HG03175 (cell line): Measurements from ENCODE around the gene RABGGTA.
"Not testable (repeated sequence)": the region's sequence is repeated elsewhere in the genome, so short reads cannot be mapped to it uniquely, and the experiment has no call there.

Experiments used
- ATAC-seq: cut with Tn5 transposase; IDR thresholded peaks from one replicate; pipeline ENCODE4 v1.9.1; 2021; ENCODE audit warnings: mild to moderate bottlenecking, moderate library complexity; ENCODE audit not compliant: unreplicated experiment

RABGGTA gene

DNA sequence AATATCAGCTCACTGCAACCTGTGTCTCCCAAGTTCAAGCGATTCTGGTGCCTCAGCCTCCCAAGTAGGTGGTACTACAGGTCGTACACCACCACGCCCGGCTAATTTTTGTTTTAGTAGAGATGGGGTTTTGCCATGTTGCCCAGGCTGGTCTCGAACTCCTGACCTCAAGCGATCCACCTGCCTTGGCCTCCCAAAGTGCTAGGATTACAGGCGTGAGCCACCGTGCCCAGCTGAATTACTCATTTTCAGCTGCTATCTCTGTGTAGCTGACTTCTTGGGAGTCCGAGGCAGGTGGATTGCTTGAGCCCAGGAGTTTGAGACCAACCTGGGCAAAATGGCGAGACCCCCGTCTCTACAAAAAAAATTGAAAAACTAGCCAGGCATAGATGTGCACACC lies 26.0 kb downstream of the RABGGTA start:
- ATAC-seq = not testable (repeated sequence)

DNA sequence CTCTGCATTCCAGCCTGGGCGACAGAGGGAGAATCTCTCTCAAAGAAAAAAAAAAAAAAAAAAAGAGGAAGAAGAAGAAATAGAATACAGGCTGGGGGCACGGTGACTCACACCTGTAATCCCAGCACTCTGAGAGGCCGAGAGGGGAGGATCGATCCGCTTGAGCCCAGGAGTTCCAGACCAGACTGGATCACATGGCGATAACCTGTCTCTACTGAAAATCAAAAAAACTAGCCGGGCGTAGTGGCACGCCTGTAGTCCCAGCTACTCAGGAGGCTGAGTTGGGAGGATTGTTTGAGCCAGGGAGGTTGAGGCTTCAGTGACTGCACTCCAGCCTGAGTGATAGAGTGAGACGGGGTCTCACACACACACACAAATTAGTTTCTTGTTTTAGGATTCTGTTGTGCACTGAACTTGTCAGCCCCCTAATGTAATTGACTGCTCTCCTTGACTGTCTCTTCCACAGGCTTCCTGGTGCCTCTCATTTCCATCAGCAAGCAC lies 28.0 kb downstream of the RABGGTA start:
- no peak for ATAC-seq

DNA sequence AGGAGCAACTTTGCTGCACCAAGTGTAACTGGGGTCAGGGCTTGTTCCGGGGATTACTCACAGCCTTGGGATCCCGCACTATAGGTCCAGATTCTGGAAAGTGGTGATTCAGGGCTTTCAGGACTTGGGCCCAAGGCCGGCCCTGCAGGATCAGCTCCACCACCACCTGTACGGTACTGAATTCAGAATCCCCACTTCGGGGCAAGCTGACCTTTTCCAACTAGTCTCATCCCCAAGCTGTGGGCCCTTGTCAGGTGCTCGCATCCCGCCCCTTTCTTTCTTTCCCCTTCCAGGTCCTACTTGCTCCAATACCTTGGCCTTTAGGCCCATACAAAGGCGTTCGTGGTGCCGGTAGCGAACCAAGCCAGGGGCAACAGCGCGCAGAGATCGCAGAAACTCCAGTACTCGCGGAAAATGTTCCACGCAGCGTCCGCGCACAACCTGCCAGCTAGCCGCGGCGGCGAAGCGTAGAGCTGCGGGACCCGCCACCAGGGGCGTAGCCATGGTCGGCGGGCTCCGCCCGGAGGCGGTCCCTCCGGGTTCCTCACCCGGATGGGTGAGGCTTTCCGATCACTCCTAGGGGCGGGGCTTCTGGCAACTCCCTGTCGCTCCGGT lies 29.5 kb downstream of the RABGGTA start:
- peak; percentile 74 for ATAC-seq

DNA sequence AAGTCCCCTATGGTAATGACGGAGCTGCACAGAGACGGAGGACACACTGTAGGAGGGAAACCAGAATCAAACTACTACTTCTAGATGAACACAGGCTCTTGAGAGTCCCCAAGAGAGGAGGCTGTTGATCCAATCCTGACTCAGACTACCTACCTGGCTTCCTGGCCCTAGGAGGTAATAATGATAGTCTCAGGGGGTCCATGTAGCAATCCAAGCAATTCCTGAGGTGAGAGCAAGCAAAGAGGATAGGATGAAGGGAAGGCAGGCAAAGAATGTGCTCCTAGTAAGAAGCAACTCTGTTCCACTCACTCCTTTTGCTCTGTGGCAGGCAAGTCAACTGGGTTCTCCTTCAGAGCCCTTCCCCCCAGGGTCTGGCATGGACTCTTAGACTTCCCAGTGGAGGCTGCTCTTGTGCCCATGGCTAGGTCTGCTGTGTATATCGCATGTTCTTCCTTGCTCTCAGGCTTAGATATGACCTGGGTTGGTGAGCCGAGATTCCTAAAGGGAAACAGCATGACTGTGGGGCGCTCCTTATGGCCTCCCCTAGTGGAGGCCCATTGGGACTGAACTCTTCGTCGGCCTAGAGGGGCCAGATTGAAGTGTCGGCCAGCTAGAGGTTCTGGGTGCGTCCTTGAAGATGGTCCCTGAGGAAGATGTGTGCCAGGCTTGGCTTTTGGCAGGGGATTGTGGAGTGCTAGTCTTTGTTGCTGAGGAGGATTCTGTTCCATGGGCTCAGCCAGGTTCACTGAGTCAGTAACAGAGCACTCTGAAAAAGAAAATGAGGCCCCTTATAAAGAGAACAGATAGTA lies 31.1 kb downstream of the RABGGTA start:
- ATAC-seq = no peak

DNA sequence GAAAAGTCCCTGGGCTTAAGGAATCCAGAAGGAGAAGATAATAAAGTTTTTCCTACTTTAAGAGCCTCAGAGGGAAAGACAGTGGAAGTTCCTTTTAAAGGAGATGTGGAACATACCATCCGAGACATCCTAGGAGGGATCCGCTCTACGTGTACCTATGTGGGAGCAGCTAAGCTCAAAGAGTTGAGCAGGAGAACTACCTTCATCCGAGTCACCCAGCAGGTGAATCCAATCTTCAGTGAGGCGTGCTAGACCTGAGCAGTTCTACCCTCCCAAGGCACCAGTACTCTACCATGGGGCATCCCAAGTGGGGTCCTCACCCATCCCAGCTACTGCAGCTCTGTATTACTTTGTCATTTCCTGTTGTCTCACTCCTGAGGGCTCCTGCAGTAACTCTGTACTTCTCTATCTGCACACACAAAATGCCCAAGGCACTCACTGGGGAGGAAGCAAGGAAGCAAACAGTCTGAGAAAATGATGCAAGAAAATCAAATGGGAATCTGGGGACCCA lies 32.8 kb downstream of the RABGGTA start:
- ATAC-seq = no peak

DNA sequence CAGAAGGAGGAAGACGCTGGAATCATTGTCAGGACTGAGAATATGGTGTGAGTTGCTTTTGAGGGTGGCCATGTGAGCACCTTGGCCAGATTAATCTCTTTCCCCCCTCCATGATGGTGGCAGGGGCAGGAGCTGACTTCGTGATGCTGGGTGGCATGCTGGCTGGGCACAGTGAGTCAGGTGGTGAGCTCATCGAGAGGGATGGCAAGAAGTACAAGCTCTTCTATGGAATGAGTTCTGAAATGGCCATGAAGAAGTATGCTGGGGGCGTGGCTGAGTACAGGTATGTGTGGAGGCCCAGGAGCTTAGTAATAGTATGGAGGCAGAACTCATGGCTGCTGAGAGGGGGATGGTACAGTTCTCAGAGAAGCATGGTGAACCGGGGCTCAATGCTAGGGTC lies 33.3 kb downstream of the RABGGTA start:
- no peak for ATAC-seq

DNA sequence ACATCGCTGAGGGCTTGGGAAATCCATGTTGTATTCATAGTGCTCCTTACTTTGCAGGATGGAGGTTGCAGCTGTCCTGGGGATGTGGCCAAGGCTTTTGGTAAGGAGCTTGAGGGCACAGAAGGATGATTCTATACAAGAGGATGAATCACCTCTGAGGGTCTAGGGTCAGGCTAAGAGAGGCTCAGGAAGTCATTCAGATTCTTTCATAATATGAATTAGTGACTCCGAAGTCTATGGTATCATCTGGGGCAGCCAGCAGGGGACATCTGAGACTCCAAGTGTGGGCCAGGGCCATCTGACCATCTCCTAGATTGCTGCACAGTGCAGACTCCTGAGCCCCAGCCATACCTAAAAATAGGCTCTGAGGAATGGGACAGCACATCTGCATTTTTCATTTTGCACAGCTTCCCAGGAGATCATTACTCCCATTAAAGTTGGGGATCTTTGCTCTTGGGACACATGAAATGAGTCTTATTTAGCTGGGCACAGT lies 33.9 kb downstream of the RABGGTA start:
- ATAC-seq = no peak

DNA sequence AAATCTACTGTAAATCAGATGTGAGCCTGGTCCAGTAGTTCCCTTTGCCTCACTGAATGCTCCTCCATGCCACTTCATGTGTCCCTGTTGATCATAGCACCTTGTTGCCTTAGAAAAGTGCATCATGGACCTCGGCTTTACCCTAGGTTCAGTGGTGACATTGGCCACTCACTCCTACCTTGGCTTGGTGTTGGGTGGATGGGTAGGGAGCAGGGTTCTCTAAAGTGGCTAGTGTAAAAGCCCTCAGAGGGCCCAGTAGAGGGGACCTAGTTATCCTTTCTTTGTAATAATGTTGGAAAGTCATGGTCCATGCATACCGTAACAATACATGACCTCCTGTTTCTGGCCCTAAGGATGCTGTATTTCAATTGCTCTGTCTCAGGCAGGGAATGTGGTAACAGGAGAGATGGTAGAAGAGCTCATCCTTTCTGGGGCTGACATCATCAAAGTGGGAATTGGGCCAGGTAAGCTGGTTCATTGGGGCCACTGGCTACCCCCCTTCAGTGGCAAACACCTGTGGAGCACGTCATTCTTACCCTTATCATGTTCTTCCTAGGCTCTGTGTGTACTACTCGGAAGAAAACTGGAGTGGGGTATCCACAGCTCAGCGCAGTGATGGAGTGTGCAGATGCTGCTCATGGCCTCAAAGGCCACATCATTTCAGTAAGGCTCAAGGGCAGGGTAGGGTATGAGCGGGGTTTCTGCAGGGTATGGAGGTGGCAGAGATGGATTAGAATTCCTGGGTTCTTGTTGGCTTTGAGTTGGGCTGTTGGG lies 34.5 kb downstream of the RABGGTA start:
- no peak for ATAC-seq

DNA sequence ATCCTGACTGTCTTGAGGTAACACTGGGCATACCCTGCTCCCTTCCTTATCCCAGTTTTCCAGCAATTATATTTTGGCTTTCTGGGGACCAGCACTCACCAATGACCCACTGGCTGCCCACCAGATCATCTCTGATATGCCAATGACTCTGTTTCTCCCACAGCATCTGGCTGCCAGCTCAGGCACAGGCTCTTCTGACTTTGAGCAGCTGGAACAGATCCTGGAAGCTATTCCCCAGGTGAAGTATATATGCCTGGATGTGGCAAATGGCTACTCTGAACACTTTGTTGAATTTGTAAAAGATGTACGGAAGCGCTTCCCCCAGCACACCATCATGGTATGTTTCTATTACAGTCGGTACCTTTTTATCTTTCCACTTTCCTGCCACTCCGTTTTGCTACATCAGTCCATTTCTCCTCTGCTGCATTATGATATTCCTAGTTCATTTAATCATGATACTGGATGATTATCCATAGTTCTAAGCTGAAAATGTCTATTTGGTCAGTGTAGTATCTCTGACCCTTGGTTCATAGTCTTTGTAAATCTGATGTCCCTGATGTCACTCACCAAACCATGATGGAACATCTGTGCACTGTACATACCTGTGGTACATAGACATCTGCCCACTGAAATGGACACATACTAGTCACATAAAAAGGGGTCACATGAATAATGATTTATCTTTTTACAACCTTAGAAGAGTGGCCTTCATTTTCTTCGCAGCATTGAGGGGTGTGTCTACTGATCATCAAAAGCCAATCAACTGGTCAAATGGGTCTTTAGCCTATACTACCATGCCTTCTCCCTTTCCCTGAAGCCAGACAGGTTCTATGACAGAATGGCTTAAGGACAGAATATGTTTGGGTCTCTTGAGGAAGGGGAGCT lies 35.4 kb downstream of the RABGGTA start:
- no peak for ATAC-seq

DNA sequence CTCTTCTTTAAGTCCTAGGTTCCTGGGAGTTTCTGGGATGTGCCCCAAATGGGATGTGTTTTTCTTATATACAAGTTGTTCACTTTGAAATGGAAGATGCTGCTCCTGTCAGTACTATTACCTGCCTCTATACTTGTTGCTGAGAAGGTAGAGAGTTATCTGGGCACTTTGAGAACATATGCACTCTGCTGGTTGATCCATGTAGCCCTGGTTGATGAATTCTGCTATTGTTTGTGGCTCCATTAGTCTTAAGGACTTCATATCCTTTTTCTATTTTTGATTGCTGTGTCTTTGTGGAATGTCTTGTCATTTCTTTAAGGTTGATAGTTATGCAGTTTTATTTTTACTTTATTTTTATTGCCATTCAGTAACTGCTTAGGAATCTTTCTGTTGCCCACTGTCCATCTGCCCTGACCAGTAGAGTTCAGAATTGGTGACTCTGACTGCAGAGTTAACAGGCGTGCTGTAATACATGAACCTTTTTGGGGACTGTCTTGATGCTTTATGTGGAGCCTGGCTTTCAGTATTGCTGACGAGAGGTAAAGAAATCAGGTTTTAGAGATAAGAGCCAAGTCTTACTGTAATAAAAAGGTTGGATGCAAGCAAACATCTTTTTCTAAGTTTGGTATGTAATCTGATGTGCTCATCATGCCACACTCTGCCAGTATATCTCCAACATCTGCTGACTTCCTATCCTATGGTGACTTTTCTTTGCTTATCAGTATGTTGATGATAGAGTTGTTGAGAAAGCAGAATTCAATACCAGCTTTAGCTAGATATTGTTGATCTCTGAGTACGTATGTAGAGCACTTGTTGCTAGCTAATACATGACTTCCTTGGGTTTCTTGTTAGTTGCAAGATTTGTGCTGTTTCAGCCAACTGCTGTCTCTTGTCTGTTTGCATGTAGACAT lies 37.0 kb downstream of the RABGGTA start:
- ATAC-seq = no peak

DNA sequence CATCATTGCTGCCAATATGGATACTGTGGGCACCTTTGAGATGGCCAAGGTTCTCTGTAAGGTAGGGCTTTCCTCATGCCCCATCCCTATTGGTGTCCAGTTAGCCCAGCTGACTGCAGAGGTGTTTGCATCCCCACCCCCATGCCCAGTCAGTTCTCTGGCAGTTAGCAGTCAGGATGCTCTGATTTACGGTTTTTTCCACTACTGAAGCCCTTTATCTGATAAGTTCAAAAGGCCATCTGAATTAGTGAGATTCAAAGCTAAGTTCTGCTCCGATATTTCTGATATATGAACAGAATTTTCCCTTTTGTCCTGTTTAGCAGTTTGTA lies 37.9 kb downstream of the RABGGTA start:
- no peak for ATAC-seq

DNA sequence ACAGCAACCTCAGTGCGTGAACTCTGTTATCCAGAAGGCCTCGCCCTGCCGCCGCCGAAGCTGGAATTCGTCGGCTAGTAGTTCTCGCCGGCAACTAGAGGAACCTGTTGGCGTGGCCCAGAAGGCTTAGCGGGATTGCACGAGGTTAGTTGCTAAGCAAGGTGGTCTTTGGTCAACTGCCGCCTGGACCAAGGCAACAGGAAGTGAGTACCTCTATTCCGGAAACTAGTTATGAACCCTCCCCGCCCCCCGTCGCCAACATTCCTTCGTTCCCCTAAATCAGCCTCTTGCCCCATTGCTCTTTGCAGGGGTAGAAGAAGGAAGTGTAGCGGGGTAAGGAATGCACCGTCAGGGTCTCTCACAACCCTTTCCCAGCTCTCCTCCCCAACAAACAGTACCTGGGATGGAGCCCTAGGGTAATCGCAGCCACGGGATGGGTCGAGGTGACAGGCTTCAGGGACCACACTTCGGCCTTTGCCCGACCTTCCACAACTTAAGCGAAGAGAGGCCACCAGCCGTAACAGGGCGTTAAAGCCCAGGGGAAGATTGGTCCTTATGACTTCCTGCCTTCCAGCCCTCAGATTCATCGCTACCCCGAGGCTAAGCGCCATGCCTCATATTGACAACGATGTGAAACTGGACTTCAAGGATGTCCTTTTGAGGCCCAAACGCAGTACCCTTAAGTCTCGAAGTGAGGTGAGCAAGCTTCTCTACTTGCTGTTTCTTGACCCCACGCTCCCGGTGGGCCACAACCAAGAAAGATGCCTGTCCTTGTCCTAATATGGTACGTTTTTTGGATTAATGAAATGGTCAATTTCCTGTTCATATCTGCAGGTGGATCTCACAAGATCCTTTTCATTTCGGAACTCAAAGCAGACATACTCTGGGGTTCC lies 38.5 kb downstream of the RABGGTA start, which contains the start of gene GMPR2:
GMPR2 (plus strand) TSS at position 285 of the 893 bp plus-strand sequence; CDS start at position 610, 325 bp downstream.
- peak; percentile 46 for ATAC-seq

DNA sequence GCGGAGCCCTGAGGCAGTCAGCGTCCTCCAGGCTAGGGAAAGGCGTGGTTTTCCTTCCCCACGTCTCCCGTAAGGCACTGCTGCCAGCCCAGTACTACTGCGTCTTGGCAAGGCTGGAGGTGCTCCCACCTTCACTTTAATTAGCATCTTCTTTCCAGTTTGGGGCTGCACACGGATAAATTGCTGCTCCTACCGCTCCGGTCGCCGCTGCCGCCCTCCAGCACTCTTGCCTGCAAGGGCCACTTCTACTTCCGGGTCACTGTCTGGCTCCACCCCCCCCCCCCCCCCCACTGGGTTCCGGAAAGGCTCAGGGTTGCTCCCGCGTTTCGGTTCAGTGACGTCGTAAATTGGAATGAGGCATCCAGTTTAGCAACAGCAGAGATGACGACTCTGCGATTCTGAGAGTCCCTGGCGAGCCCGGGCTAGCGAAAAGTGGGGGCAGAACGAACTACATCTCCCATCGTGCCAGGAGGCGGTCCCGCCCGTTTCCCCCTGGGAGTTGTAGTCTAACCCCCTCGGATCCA lies 39.2 kb downstream of the RABGGTA start, which contains the start of gene NEDD8:
NEDD8 (minus strand) TSS at position 247 of the 524 bp plus-strand sequence; CDS start at position 147, 100 bp downstream.
- ATAC-seq = peak; percentile 79

DNA sequence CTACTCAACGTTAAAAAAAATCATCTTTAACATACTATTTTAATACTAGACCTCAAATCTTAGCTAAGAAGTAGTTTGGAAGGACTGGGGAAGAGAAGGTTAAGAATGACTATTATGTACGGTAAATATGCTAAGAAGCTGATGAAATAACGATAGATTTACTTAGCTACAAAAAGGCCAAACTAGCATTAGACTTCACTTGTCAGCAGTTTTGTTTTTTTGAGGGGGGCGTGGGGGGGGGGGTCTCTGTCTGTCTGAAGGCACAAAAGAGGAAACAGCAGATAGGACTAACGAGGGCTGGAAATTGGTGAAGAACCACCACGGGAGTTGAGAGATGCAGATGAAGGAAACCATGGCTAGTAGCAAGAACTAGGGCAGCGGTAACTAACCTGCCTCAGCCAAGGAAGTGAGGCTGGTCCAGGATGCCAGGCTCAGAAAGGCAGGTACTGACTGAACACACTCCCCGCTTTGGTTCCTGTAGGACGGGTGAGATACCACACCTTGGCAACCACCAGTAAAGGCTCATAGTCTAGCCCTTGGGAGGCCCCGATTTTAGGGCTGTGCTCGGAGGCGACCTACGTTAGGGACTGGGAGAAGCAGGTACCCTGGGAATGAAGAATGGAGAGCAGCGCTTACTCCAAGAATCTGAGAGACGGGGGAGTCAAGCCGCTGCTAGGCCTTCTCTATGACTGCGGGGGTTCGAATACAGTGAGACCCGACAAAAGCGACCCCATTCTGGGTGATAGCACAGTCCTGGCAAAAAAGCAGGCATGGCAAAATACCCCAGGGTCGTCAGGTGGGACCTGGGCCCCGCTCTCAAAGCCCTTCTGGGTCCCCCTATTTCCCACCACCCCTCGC lies 39.9 kb downstream of the RABGGTA start:
- peak; percentile 11 for ATAC-seq

DNA sequence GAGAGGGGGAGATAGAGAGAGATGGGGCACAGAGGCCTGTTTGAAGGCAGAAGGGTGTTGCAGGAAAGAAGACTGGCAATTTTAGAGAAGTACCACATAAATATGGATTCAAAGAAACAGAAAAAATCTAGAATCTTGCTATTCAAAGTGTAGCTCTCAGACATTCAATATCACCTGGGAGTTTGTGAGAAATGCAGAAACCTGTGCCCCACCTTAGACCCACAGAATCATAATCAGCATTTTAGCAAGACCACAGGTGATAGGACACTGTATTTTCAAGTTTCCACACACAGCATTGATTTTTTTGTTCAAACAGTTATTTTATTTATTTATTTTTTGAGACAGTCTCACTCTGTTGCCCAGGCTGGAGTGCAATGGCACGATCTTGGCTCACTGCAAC lies 42.5 kb downstream of the RABGGTA start:
- no peak for ATAC-seq

DNA sequence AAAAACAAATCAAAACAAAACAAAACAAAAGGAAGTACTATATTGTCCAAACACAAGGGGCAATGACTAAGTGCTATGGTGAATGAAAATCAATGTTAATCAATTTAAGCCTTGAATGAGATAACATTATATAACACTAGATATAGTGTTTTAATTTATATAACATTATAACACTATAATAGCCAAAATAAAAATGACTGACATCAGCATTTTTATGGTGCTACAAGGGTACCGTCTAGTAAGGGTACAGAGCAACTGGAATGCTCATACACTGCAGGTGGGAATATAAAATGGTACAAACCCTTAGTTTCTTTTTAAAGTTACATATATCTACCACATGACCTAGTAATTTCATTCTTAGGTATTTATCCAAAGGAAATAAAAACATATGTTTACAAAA lies 44.9 kb downstream of the RABGGTA start:
- no peak for ATAC-seq

DNA sequence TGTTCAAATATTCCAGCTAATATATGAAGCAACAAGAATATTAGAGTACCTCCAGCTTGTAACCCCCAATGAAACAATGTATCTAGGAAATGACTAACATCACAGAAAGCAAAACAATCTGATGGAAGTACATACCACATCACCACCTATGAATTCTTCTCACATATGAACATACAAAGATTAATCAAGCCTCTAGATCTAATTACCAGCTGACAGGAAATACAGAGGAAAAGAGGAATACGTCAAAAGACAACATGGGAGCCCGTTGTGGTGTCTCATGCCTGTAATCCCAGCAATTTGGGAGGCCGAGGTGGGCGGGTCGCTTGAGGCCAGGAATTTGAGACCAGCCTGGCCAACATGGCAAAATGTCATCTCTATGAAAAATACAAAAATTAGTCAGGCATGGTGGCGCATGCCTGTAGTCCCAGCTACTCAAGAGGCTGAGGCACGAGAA lies 46.8 kb downstream of the RABGGTA start:
- no peak for ATAC-seq
